ENCODE measurements around the gene CCSER1. TPM values are rescaled to one million over a fixed set of nuclear protein-coding genes. Genes with fewer than 3 reads are reported as not detected.

CCSER1 gene
- polyA plus RNA-seq, 1 experiment, result not detected

GRCh38 chr4:90449626-90450025 is 322.4 kb downstream of the CCSER1 start:
- Histone ChIP-seq H3K4me3 (ENCODE audit: low read depth, low read length) (no peak overlapping the region), H3K27me3 (ENCODE audit: control insufficient read depth, insufficient read depth, low read length) (no peaks in the 10 kb centered on the region), H3K36me3 (ENCODE audit: control insufficient read depth, insufficient read depth, low read length) (no peaks in the 10 kb centered on the region)
- ChIA-PET CTCF (no interaction called here), POLR2A (no interaction called here)
- TF ChIP-seq CTCF (IDR thresholded peaks at IDR 0.05; ENCODE audit: insufficient read depth, low read depth, low read length), result no peak
- no peak for DNase-seq (ENCODE audit: low read depth)

GRCh38 chr4:90456891-90457290 is 329.7 kb downstream of the CCSER1 start:
- TF ChIP-seq CTCF (IDR thresholded peaks at IDR 0.05; ENCODE audit: insufficient read depth, low read depth, low read length), result no peak
- ChIA-PET POLR2A (no interaction called here), CTCF (no interaction called here)
- DNase-seq (ENCODE audit: low read depth), result no peak
- Histone ChIP-seq H3K27me3 (ENCODE audit: control insufficient read depth, insufficient read depth, low read length) (no peaks in the 10 kb centered on the region), H3K4me3 (ENCODE audit: low read depth, low read length) (no peak overlapping the region), H3K36me3 (ENCODE audit: control insufficient read depth, insufficient read depth, low read length) (no peaks in the 10 kb centered on the region)

- Histone ChIP-seq H3K36me3 (ENCODE audit: control insufficient read depth, insufficient read depth, low read length) (no peaks in the 10 kb centered on the region), H3K4me3 (ENCODE audit: low read depth, low read length) (no peak overlapping the region), H3K27me3 (ENCODE audit: control insufficient read depth, insufficient read depth, low read length) (no peaks in the 10 kb centered on the region)
- TF ChIP-seq CTCF (IDR thresholded peaks at IDR 0.05; ENCODE audit: insufficient read depth, low read depth, low read length), result no peak
- no peak for DNase-seq (ENCODE audit: low read depth)
- CTCF ChIA-PET, result no interaction called here
- POLR2A ChIA-PET, result no interaction called here
Observed at GRCh38 chr4:90457817-90458216, 330.6 kb downstream of the CCSER1 start.

- CTCF ChIA-PET, result no interaction called here
- H3K36me3 ChIP-seq (ENCODE audit: control insufficient read depth, insufficient read depth, low read length), result no peaks in the 10 kb centered on the region
- no peak overlapping the region for H3K4me3 ChIP-seq (ENCODE audit: low read depth, low read length)
- POLR2A ChIA-PET, result no interaction called here
- DNase-seq (ENCODE audit: low read depth), result no peak
- H3K27me3 ChIP-seq (ENCODE audit: control insufficient read depth, insufficient read depth, low read length), result no peaks in the 10 kb centered on the region
- TF ChIP-seq CTCF (IDR thresholded peaks at IDR 0.05; ENCODE audit: insufficient read depth, low read depth, low read length), result no peak
Observed at GRCh38 chr4:90458576-90458975, 331.4 kb downstream of the CCSER1 start.

GRCh38 chr4:90474484-90474883 is 347.3 kb downstream of the CCSER1 start:
- ChIA-PET CTCF (no interaction called here), POLR2A (no interaction called here)
- Histone ChIP-seq H3K27me3 (ENCODE audit: control insufficient read depth, insufficient read depth, low read length) (no peaks in the 10 kb centered on the region), H3K4me3 (ENCODE audit: low read depth, low read length) (no peak overlapping the region), H3K36me3 (ENCODE audit: control insufficient read depth, insufficient read depth, low read length) (no peaks in the 10 kb centered on the region)
- no peak for DNase-seq (ENCODE audit: low read depth)
- TF ChIP-seq CTCF (IDR thresholded peaks at IDR 0.05; ENCODE audit: insufficient read depth, low read depth, low read length), result no peak

Measured in BJ (cell line).